ENCODE data around the gene TSHZ3. TPM values are rescaled to one million over a fixed set of nuclear protein-coding genes. Genes with fewer than 3 reads are reported as not detected.

Gene TSHZ3
- total RNA-seq, 2 donors from 2014 or later = 0.68 to 1.3 TPM

- no peaks in the 10 kb centered on the region for H3K4me1 Mint-ChIP-seq
- H3K4me3 Mint-ChIP-seq = no peak overlapping the region
- ATAC-seq (no peak), DNase-seq (no peak)
- peaks cover 6% of the 10 kb centered on the region for H3K27me3 Mint-ChIP-seq
- no peaks in the 10 kb centered on the region for H3K9me3 ChIP-seq (ENCODE audit: control insufficient read depth, low read length, poor library complexity, severe bottlenecking)
- H3K27ac Mint-ChIP-seq = no peak overlapping the region
- no peaks in the 10 kb centered on the region for H3K36me3 Mint-ChIP-seq (ENCODE audit: low read depth)
These were observed 51.2 kb downstream of the TSHZ3 start for GRCh38 chr19:31297991-31298390.

- no peak for DNase-seq
- no peak for ATAC-seq
- H3K27ac Mint-ChIP-seq = no peak overlapping the region
- peaks cover 3% of the 10 kb centered on the region for H3K36me3 Mint-ChIP-seq (ENCODE audit: low read depth)
- no peaks in the 10 kb centered on the region for H3K4me1 Mint-ChIP-seq
- no peak overlapping the region for H3K4me3 Mint-ChIP-seq
- peaks cover 6% of the 10 kb centered on the region for H3K27me3 Mint-ChIP-seq
- no peaks in the 10 kb centered on the region for H3K9me3 ChIP-seq (ENCODE audit: control insufficient read depth, low read length, poor library complexity, severe bottlenecking)
These were observed 52.4 kb downstream of the TSHZ3 start for GRCh38 chr19:31296741-31297390.

- ATAC-seq = no peak
- DNase-seq = no peak
- Mint-ChIP-seq H3K4me1 (no peaks in the 10 kb centered on the region), H3K27me3 (peaks cover 6% of the 10 kb centered on the region), H3K4me3 (no peak overlapping the region), H3K36me3 (ENCODE audit: low read depth) (peaks cover 3% of the 10 kb centered on the region), H3K27ac (no peak overlapping the region)
- H3K9me3 ChIP-seq (ENCODE audit: control insufficient read depth, low read length, poor library complexity, severe bottlenecking) = no peaks in the 10 kb centered on the region
These were observed 55.0 kb downstream of the TSHZ3 start for GRCh38 chr19:31294189-31294588.

- Mint-ChIP-seq H3K36me3 (ENCODE audit: low read depth) (peaks cover 3% of the 10 kb centered on the region), H3K27me3 (no peaks in the 10 kb centered on the region), H3K4me1 (no peaks in the 10 kb centered on the region), H3K27ac (no peak overlapping the region), H3K4me3 (no peak overlapping the region)
- H3K9me3 ChIP-seq (ENCODE audit: control insufficient read depth, low read length, poor library complexity, severe bottlenecking) = no peaks in the 10 kb centered on the region
- ATAC-seq = no peak
- DNase-seq = no peak
These were observed 56.5 kb downstream of the TSHZ3 start for GRCh38 chr19:31292639-31293185.

GRCh38 chr19:31290931-31291590 lies 58.2 kb downstream of the TSHZ3 start:
- ATAC-seq = no peak
- Mint-ChIP-seq H3K4me1 (peaks cover 1% of the 10 kb centered on the region), H3K27me3 (no peaks in the 10 kb centered on the region), H3K27ac (no peak overlapping the region), H3K4me3 (no peak overlapping the region), H3K36me3 (ENCODE audit: low read depth) (peaks cover 3% of the 10 kb centered on the region)
- DNase-seq = no peak
- no peaks in the 10 kb centered on the region for H3K9me3 ChIP-seq (ENCODE audit: control insufficient read depth, low read length, poor library complexity, severe bottlenecking)

- no peak for ATAC-seq
- no peaks in the 10 kb centered on the region for H3K27me3 Mint-ChIP-seq
- no peak for DNase-seq
- no peaks in the 10 kb centered on the region for H3K9me3 ChIP-seq (ENCODE audit: control insufficient read depth, low read length, poor library complexity, severe bottlenecking)
- no peak overlapping the region for H3K4me3 Mint-ChIP-seq
- peaks cover 5% of the 10 kb centered on the region for H3K4me1 Mint-ChIP-seq
- H3K36me3 Mint-ChIP-seq (ENCODE audit: low read depth) = peaks cover 3% of the 10 kb centered on the region
- no peak overlapping the region for H3K27ac Mint-ChIP-seq
These were observed 59.3 kb downstream of the TSHZ3 start for GRCh38 chr19:31289976-31290375.

GRCh38 chr19:31289381-31289880 lies 59.8 kb downstream of the TSHZ3 start:
- DNase-seq = no peak
- Mint-ChIP-seq H3K4me3 (no peak overlapping the region), H3K27me3 (peaks cover 3% of the 10 kb centered on the region), H3K27ac (no peak overlapping the region), H3K4me1 (peaks cover 5% of the 10 kb centered on the region), H3K36me3 (ENCODE audit: low read depth) (peaks cover 3% of the 10 kb centered on the region)
- H3K9me3 ChIP-seq (ENCODE audit: control insufficient read depth, low read length, poor library complexity, severe bottlenecking) = no peaks in the 10 kb centered on the region
- no peak for ATAC-seq

GRCh38 chr19:31286491-31286890 lies 62.7 kb downstream of the TSHZ3 start:
- DNase-seq (no peak), ATAC-seq (no peak)
- no peak overlapping the region for H3K4me3 Mint-ChIP-seq
- peaks cover 5% of the 10 kb centered on the region for H3K4me1 Mint-ChIP-seq
- H3K27me3 Mint-ChIP-seq = peaks cover 7% of the 10 kb centered on the region
- H3K27ac Mint-ChIP-seq = no peak overlapping the region
- peaks cover 3% of the 10 kb centered on the region for H3K36me3 Mint-ChIP-seq (ENCODE audit: low read depth)
- no peaks in the 10 kb centered on the region for H3K9me3 ChIP-seq (ENCODE audit: control insufficient read depth, low read length, poor library complexity, severe bottlenecking)

- ATAC-seq = no peak
- H3K4me3 Mint-ChIP-seq = no peak overlapping the region
- DNase-seq = no peak
- peaks cover 3% of the 10 kb centered on the region for H3K36me3 Mint-ChIP-seq (ENCODE audit: low read depth)
- peaks cover 5% of the 10 kb centered on the region for H3K4me1 Mint-ChIP-seq
- H3K27me3 Mint-ChIP-seq = peaks cover 7% of the 10 kb centered on the region
- no peaks in the 10 kb centered on the region for H3K9me3 ChIP-seq (ENCODE audit: control insufficient read depth, low read length, poor library complexity, severe bottlenecking)
- H3K27ac Mint-ChIP-seq = no peak overlapping the region
These were observed 63.5 kb downstream of the TSHZ3 start for GRCh38 chr19:31285744-31286143.

- ATAC-seq (no peak), DNase-seq (no peak)
- no peaks in the 10 kb centered on the region for H3K9me3 ChIP-seq (ENCODE audit: control insufficient read depth, low read length, poor library complexity, severe bottlenecking)
- Mint-ChIP-seq H3K36me3 (ENCODE audit: low read depth) (peaks cover 3% of the 10 kb centered on the region), H3K4me3 (no peak overlapping the region), H3K27me3 (peaks cover 7% of the 10 kb centered on the region), H3K27ac (no peak overlapping the region), H3K4me1 (peaks cover 5% of the 10 kb centered on the region)
These were observed 64.6 kb downstream of the TSHZ3 start for GRCh38 chr19:31284621-31285020.

GRCh38 chr19:31283701-31284100 lies 65.5 kb downstream of the TSHZ3 start:
- H3K27ac Mint-ChIP-seq = no peak overlapping the region
- peaks cover 7% of the 10 kb centered on the region for H3K27me3 Mint-ChIP-seq
- H3K4me1 Mint-ChIP-seq = peaks cover 5% of the 10 kb centered on the region
- no peaks in the 10 kb centered on the region for H3K9me3 ChIP-seq (ENCODE audit: control insufficient read depth, low read length, poor library complexity, severe bottlenecking)
- peaks cover 3% of the 10 kb centered on the region for H3K36me3 Mint-ChIP-seq (ENCODE audit: low read depth)
- H3K4me3 Mint-ChIP-seq = no peak overlapping the region
- DNase-seq (no peak), ATAC-seq (no peak)

GRCh38 chr19:31282346-31282745 lies 66.9 kb downstream of the TSHZ3 start:
- Mint-ChIP-seq H3K27me3 (peaks cover 7% of the 10 kb centered on the region), H3K4me1 (peaks cover 5% of the 10 kb centered on the region), H3K4me3 (no peak overlapping the region), H3K36me3 (ENCODE audit: low read depth) (peaks cover 3% of the 10 kb centered on the region), H3K27ac (no peak overlapping the region)
- ATAC-seq (no peak), DNase-seq (no peak)
- H3K9me3 ChIP-seq (ENCODE audit: control insufficient read depth, low read length, poor library complexity, severe bottlenecking) = no peaks in the 10 kb centered on the region

- no peaks in the 10 kb centered on the region for H3K9me3 ChIP-seq (ENCODE audit: control insufficient read depth, low read length, poor library complexity, severe bottlenecking)
- H3K27ac Mint-ChIP-seq = no peak overlapping the region
- no peak overlapping the region for H3K4me3 Mint-ChIP-seq
- no peak for ATAC-seq
- peaks cover 7% of the 10 kb centered on the region for H3K27me3 Mint-ChIP-seq
- H3K4me1 Mint-ChIP-seq = no peaks in the 10 kb centered on the region
- no peak for DNase-seq
- peaks cover 3% of the 10 kb centered on the region for H3K36me3 Mint-ChIP-seq (ENCODE audit: low read depth)
These were observed 68.8 kb downstream of the TSHZ3 start for GRCh38 chr19:31280287-31281006.
